Measurements from ENCODE around the gene MTR.

GRCh38 chr1:236948381-236948780 lies 153.3 kb downstream of the MTR start:
- TF ChIP-seq CTCF (IDR thresholded peaks at IDR 0.05): no peak
- TF ChIP-seq POLR2A (IDR thresholded peaks at IDR 0.05): no peak

Data from lower leg skin (tissue), 3 donors.